DOHH2 (cell line): ENCODE data around the gene LRRC2.

Experiments
- CTCF ChIP-seq: fragments of 200-600 bp; sonication (generic); IDR thresholded peaks from one replicate; pipeline ENCODE4 v1.5.1; 2014; ENCODE audit warnings: antibody characterized with exemption, mild to moderate bottlenecking, low read depth, low read length; ENCODE audit not compliant: poor library complexity, severe bottlenecking
- EZH2phosphoT487 ChIP-seq: fragments of 200-600 bp; sonication (generic); IDR thresholded peaks from 2 replicates; pipeline ENCODE4 v1.6.1; 2017; ENCODE audit warnings: borderline replicate concordance, mild to moderate bottlenecking, antibody characterized with exemption, low read length, moderate library complexity, mixed read lengths

- TF ChIP-seq CTCF, result no peak
- no peak for TF ChIP-seq EZH2phosphoT487
Observed at GRCh38 chr3:46491089-46492070, 74.7 kb downstream of the LRRC2 start.
